Neuronal stem cell (in vitro differentiated cells): ENCODE results near the gene NRIP1.

Source experiments
- DNase-seq: peaks from one replicate; pipeline ENCODE4 v3.0.0-alpha.2; 2013; ENCODE audit warnings: low spot score
- H2AFZ ChIP-seq: one replicate; pipeline ENCODE4 v1.6.1; 2013; ENCODE audit warnings: mild to moderate bottlenecking, low read length, inconsistent platforms
- H2AK5ac ChIP-seq: 2 replicates; pipeline ENCODE4 v1.6.1; 2013; ENCODE audit warnings: low read depth, mild to moderate bottlenecking, inconsistent platforms, low read length, moderate library complexity, mixed read lengths
- H2BK120ac ChIP-seq: 2 replicates; pipeline ENCODE4 v1.6.1; 2013; ENCODE audit warnings: low read depth, mild to moderate bottlenecking, inconsistent platforms, low read length, moderate library complexity, mixed read lengths
- H2BK12ac ChIP-seq: one replicate; pipeline ENCODE4 v1.6.1; 2013; ENCODE audit warnings: low read length, inconsistent platforms
- H2BK15ac ChIP-seq: 2 replicates; pipeline ENCODE4 v1.6.1; 2013; ENCODE audit warnings: mild to moderate bottlenecking, low read length, inconsistent platforms, mixed read lengths
- H2BK5ac ChIP-seq: one replicate; pipeline ENCODE4 v1.6.1; 2013; ENCODE audit warnings: inconsistent platforms, mild to moderate bottlenecking, low read length, moderate library complexity
- H3K14ac ChIP-seq: one replicate; pipeline ENCODE4 v1.6.1; 2013; ENCODE audit warnings: low read length, inconsistent platforms
- H3K18ac ChIP-seq: 2 replicates; pipeline ENCODE4 v1.6.1; 2013; ENCODE audit warnings: low read length, inconsistent platforms
- H3K23ac ChIP-seq: 2 replicates; pipeline ENCODE4 v1.6.1; 2013; ENCODE audit warnings: low read depth, mild to moderate bottlenecking, mixed read lengths, low read length, inconsistent platforms; ENCODE audit not compliant: poor library complexity
- H3K27ac ChIP-seq: replicated peaks from 3 replicates; pipeline ENCODE4 v1.5.1; 2013; ENCODE audit warnings: low read length, inconsistent platforms
- H3K27me3 ChIP-seq, 3 experiments: 2 replicates each; pipeline ENCODE4 v1.6.1; 2013; ENCODE audit warnings: low read length in 3 of 3, mild to moderate bottlenecking in 2 of 3, inconsistent platforms in 1 of 3, low read depth in 1 of 3, mixed read lengths in 1 of 3, moderate library complexity in 1 of 3; ENCODE audit not compliant: control insufficient read depth in 3 of 3, insufficient read depth in 3 of 3
- H3K36me3 ChIP-seq, 2 donors: replicated peaks in 1 of 2; 2 replicates each; pipeline ENCODE4 v1.6.1; 2013; ENCODE audit warnings: low read length in 2 of 2; ENCODE audit not compliant: control insufficient read depth in 2 of 2, insufficient read depth in 2 of 2
- H3K4ac ChIP-seq: 2 replicates; pipeline ENCODE4 v1.6.1; 2013; ENCODE audit warnings: inconsistent platforms, mild to moderate bottlenecking, low read length, moderate library complexity
- H3K4me1 ChIP-seq, 2 donors: 1 replicate in 1 of 2; 2 replicates in 1 of 2; pipeline ENCODE4 v1.6.1; 2013; ENCODE audit warnings: low read length in 2 of 2, low read depth in 1 of 2; ENCODE audit not compliant: control insufficient read depth in 2 of 2, insufficient read depth in 1 of 2
- H3K4me2 ChIP-seq: one replicate; pipeline ENCODE4 v1.6.1; 2013; ENCODE audit warnings: mild to moderate bottlenecking, low read length, inconsistent platforms; ENCODE audit not compliant: insufficient read depth, poor library complexity, severe bottlenecking
- H3K4me3 ChIP-seq, 2 donors: 2 replicates each; pipeline ENCODE4 v1.5.1; 2013; ENCODE audit warnings: low read length in 2 of 2, mild to moderate bottlenecking in 2 of 2, inconsistent platforms in 1 of 2, moderate library complexity in 1 of 2
- H3K79me1 ChIP-seq: one replicate; pipeline ENCODE4 v1.6.1; 2013; ENCODE audit warnings: low read depth, mild to moderate bottlenecking, inconsistent platforms, low read length, moderate library complexity
- H3K9ac ChIP-seq: one replicate; pipeline ENCODE4 v1.6.1; 2013; ENCODE audit warnings: mild to moderate bottlenecking, low read depth, low read length, inconsistent platforms; ENCODE audit not compliant: poor library complexity
- H3K9me3 ChIP-seq, 2 donors: replicated peaks in 1 of 2; 2 replicates each; pipeline versions ENCODE3 to v1.6.1; 2013; ENCODE audit warnings: low read length in 2 of 2, mild to moderate bottlenecking in 2 of 2, inconsistent platforms in 1 of 2, low read depth in 1 of 2, mixed read lengths in 1 of 2, moderate library complexity in 1 of 2; ENCODE audit not compliant: control insufficient read depth in 2 of 2, insufficient read depth in 1 of 2
- H4K8ac ChIP-seq: one replicate; pipeline ENCODE4 v1.6.1; 2013; ENCODE audit warnings: low read depth, mild to moderate bottlenecking, inconsistent platforms, low read length, moderate library complexity
- H4K91ac ChIP-seq: one replicate; pipeline ENCODE4 v1.6.1; 2013; ENCODE audit warnings: low read length, low read depth, mild to moderate bottlenecking, inconsistent platforms; ENCODE audit not compliant: poor library complexity
- WGBS, 2 donors: extraction: QIAGEN DNeasy Blood & Tissue Kit; methylation state at CpG; one replicate each; pipeline ENCODE4 v1.1.7; 2013; ENCODE audit warnings: missing lambda C conversion rate in 2 of 2, mixed read lengths in 1 of 2; ENCODE audit not compliant: insufficient read length in 2 of 2, insufficient replicate concordance in 1 of 2; ENCODE audit errors: extremely low coverage in 2 of 2; 5-methylcytosine and 5-hydroxymethylcytosine counted together

The NRIP1 gene

GRCh38 chr21:14952916-14953315 is 111.9 kb downstream of the NRIP1 start:
- Histone ChIP-seq H2AK5ac (no peak overlapping the region), H3K4me2 (no peak overlapping the region), H2AFZ (no peak overlapping the region), H3K9me3 (peaks cover 0 to 5% of the 10 kb centered on the region in 2 donors), H3K18ac (no peak overlapping the region), H2BK15ac (no peak overlapping the region), H3K36me3 (no peaks in the 10 kb centered on the region), H3K4me1 (no peaks in the 10 kb centered on the region), H4K8ac (no peak overlapping the region), H2BK5ac (no peak overlapping the region), H3K23ac (no peak overlapping the region), H3K27me3 (no peaks in the 10 kb centered on the region), H2BK12ac (no peak overlapping the region), H3K9ac (no peak overlapping the region), H3K4ac (no peak overlapping the region), H3K27ac (no peak overlapping the region), H3K79me1 (no peaks in the 10 kb centered on the region), H2BK120ac (no peak overlapping the region), H4K91ac (no peak overlapping the region), H3K4me3 (no peak overlapping the region), H3K14ac (no peak overlapping the region)
- no peak for DNase-seq
- WGBS, 2 donors = no CpG with 5 or more reads among the region's 4 CpGs

DNA sequence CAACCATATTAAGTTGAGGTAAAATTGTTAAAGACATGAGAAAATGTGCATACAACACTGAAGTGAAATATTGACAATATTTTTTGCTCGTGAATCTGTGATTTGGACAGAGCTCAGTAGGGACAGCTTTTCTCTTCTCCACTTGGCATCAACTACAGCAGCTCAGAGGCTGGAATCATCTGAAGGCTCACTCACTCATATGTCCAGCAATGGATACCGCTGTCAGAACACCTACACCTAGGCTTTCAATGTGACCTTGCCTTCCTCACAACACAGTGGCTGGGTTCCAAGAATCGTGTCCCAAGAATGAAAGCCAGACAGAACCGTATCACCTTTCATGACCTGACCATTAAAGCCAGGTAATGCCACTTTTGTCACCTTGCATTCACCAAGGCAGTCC is 115.2 kb downstream of the NRIP1 start:
- Histone ChIP-seq H2BK15ac (no peak overlapping the region), H2BK5ac (no peak overlapping the region), H4K91ac (no peak overlapping the region), H3K27me3 (no peaks in the 10 kb centered on the region), H2BK120ac (no peak overlapping the region), H3K4me1 (no peaks in the 10 kb centered on the region), H3K4me3 (no peak overlapping the region), H3K14ac (no peak overlapping the region), H3K27ac (no peak overlapping the region), H3K4ac (no peak overlapping the region), H3K18ac (no peak overlapping the region), H3K23ac (no peak overlapping the region), H3K9me3 (peaks cover 0 to 5% of the 10 kb centered on the region in 2 donors), H2AK5ac (no peak overlapping the region), H3K36me3 (no peaks in the 10 kb centered on the region), H3K79me1 (no peaks in the 10 kb centered on the region), H2AFZ (no peak overlapping the region), H3K4me2 (no peak overlapping the region), H3K9ac (no peak overlapping the region), H4K8ac (no peak overlapping the region), H2BK12ac (no peak overlapping the region)
- DNase-seq = no peak
- WGBS, 2 donors = no CpG with 5 or more reads among the region's 4 CpGs

- no peak overlapping the region for H3K14ac ChIP-seq
Observed at GRCh38 chr21:14947613-14948160, 117.1 kb downstream of the NRIP1 start.

DNA sequence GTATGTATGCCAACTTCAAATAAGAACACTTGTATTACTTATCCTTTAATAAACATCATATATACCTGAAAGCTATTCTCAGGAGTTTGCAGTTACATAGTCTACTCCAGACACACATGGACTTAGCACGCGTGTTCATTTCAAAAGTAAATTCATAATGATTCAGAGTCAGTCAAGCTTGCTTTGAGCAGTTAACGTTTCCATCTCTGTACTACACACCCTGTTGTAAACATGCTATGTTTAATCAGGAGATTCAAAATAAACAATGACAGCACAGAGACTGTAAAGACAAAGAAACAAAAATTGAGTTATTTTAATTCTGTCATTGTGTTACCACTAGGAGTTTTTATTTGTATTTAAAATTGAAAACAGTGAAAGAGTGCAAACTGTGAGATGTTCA is 119.6 kb downstream of the NRIP1 start:
- no peak for DNase-seq
- H2BK120ac ChIP-seq = no peak overlapping the region

More at GRCh38 chr21:14947613-14948160, 117.1 kb downstream of the NRIP1 start:
- peak overlapping the region; percentile 44 for H3K18ac ChIP-seq
- H2AK5ac ChIP-seq = no peak overlapping the region
- H2BK5ac ChIP-seq = no peak overlapping the region
- H3K27ac ChIP-seq = no peak overlapping the region
- peak overlapping the region in 1 of 2 donors; percentile 56 for H3K4me3 ChIP-seq
- no peak overlapping the region for H3K9ac ChIP-seq
- no peak overlapping the region for H2BK120ac ChIP-seq
- H2BK15ac ChIP-seq = no peak overlapping the region
- H3K4me2 ChIP-seq = no peak overlapping the region
- no peaks in the 10 kb centered on the region for H3K27me3 ChIP-seq
- no peak overlapping the region for H4K91ac ChIP-seq
- H3K9me3 ChIP-seq = peaks cover 0 to 5% of the 10 kb centered on the region in 2 donors
- no peaks in the 10 kb centered on the region for H3K79me1 ChIP-seq
- H2BK12ac ChIP-seq = no peak overlapping the region
- no peak overlapping the region for H2AFZ ChIP-seq
- no CpG with 5 or more reads among the region's 5 CpGs for WGBS, 2 donors
- H3K4ac ChIP-seq = no peak overlapping the region
- no peak for DNase-seq
- H3K4me1 ChIP-seq = no peaks in the 10 kb centered on the region
- no peak overlapping the region for H3K23ac ChIP-seq
- no peak overlapping the region for H4K8ac ChIP-seq
- H3K36me3 ChIP-seq = no peaks in the 10 kb centered on the region

More for the DNA sequence above, 119.6 kb downstream of the NRIP1 start:
- no peak overlapping the region for H3K4ac ChIP-seq
- H3K36me3 ChIP-seq = no peaks in the 10 kb centered on the region
- no peak overlapping the region for H3K18ac ChIP-seq
- H3K9me3 ChIP-seq = peaks cover 0 to 5% of the 10 kb centered on the region in 2 donors
- H2AK5ac ChIP-seq = no peak overlapping the region
- no peak overlapping the region for H2BK5ac ChIP-seq
- H3K4me2 ChIP-seq = no peak overlapping the region
- H3K14ac ChIP-seq = no peak overlapping the region
- no peaks in the 10 kb centered on the region for H3K4me1 ChIP-seq
- no peak overlapping the region for H4K8ac ChIP-seq
- no peaks in the 10 kb centered on the region for H3K79me1 ChIP-seq
- WGBS, 2 donors = no CpG with 5 or more reads among the region's 3 CpGs
- no peak overlapping the region for H2BK15ac ChIP-seq
- no peak overlapping the region for H3K23ac ChIP-seq
- H3K27ac ChIP-seq = no peak overlapping the region
- H3K9ac ChIP-seq = no peak overlapping the region
- H2BK12ac ChIP-seq = no peak overlapping the region
- no peak overlapping the region for H3K4me3 ChIP-seq
- H4K91ac ChIP-seq = no peak overlapping the region
- H3K27me3 ChIP-seq = no peaks in the 10 kb centered on the region
- H2AFZ ChIP-seq = no peak overlapping the region
